ENCODE results near the gene NACC1.

NACC1 gene

DNA sequence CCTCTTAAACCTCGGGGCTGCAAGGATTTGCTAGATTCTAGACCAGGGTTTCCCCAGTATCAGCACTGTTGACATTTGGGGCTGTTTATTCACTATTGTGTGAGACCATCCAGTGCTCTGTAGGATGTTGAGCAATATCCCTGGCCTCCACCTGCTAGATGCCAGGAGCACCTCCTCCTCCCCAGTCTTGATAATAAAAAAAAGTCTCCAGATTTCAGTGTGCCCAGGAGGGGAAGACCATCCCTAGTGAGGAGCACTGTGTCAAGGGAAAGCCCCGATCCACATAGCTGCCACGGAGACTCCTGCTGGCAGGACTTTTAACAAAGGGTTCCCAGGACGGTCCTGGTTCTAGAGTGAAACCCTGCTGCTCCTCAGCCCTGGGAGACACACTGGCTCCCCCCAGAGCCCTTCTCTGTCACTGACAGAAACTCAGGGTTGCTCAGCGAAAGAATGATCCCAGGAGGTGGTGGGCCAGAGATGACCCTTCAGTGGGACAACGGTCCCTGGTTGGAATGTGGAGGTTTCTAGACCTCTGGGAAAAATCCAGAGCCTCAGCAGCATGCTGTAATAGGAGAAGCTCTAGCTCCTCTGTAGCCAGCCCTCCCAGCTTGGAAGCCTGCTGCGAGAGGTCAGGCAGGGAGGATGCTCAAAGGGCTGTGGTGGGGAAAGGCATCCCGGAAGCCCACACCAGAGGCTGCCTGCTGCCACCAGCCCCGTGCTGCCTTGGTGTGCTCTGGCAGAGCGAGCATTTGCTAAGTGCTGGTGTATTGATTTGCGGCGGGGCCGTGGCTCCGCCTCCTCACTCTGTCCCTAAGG lies 35.7 kb upstream of the NACC1 start:
- no peaks in the 10 kb centered on the region for H3K36me3 ChIP-seq (ENCODE audit: insufficient read depth, low read length)
- H3K9ac ChIP-seq (ENCODE audit: low read depth, low read length), result no peak overlapping the region
- H3K4me1 ChIP-seq (ENCODE audit: insufficient read depth, low read length), result peaks cover 25% of the 10 kb centered on the region
- H3K9me3 ChIP-seq (ENCODE audit: control insufficient read depth, insufficient read depth, low read length), result no peaks in the 10 kb centered on the region

DNA sequence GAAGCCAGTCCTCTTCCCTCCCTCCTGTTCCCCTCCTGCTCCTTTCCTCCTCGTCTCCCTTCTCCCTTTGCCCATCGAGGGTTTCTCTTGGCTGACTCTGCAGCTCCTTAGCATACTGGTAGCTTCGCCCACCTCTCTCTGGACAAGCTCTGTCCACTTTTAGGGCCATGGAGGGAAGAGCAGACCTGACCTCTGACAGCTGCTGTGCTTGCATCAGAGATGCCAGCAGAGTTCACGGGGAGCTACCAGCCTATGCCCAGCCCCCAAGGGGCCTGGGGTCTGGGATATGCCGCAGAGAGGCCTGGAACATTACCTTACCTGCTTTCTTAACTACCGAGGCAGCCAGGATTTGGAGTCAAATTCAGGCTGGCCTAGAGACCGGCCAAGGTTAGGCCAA lies 35.1 kb upstream of the NACC1 start:
- Histone ChIP-seq H3K9ac (ENCODE audit: low read depth, low read length) (no peak overlapping the region), H3K4me1 (ENCODE audit: insufficient read depth, low read length) (peaks cover 20% of the 10 kb centered on the region), H3K36me3 (ENCODE audit: insufficient read depth, low read length) (no peaks in the 10 kb centered on the region), H3K9me3 (ENCODE audit: control insufficient read depth, insufficient read depth, low read length) (no peaks in the 10 kb centered on the region)

GRCh38 chr19:13083627-13084026 lies 34.4 kb upstream of the NACC1 start:
- H3K9ac ChIP-seq (ENCODE audit: low read depth, low read length), result no peak overlapping the region

GRCh38 chr19:13085666-13086065 lies 32.4 kb upstream of the NACC1 start:
- Histone ChIP-seq H3K9me3 (ENCODE audit: control insufficient read depth, insufficient read depth, low read length) (no peaks in the 10 kb centered on the region), H3K36me3 (ENCODE audit: insufficient read depth, low read length) (no peaks in the 10 kb centered on the region), H3K4me1 (ENCODE audit: insufficient read depth, low read length) (peaks cover 11% of the 10 kb centered on the region), H3K9ac (ENCODE audit: low read depth, low read length) (no peak overlapping the region)

More at GRCh38 chr19:13083627-13084026, 34.4 kb upstream of the NACC1 start:
- H3K9me3 ChIP-seq (ENCODE audit: control insufficient read depth, insufficient read depth, low read length), result no peaks in the 10 kb centered on the region
- H3K36me3 ChIP-seq (ENCODE audit: insufficient read depth, low read length), result no peaks in the 10 kb centered on the region
- peaks cover 20% of the 10 kb centered on the region for H3K4me1 ChIP-seq (ENCODE audit: insufficient read depth, low read length)

DNA sequence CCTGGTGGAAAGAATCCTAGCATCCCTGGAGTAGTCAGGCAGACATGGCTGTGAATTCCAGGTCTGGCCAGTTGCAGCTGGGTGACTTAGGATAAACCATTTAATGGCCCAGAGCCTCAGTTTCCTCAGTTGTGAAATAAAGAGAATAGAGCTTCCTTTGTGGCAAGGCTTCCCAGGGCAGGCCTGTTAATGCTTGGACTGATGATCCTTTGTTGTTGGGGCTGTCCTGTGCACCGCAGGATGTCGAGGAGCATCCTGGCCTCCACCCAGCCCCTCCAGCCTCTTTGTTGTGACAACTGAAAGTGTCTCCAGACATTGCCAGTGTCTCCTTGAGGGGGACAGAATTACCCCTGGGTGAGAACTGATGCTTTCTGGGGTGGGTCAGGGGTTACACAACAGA lies 31.7 kb upstream of the NACC1 start:
- Histone ChIP-seq H3K9ac (ENCODE audit: low read depth, low read length) (no peak overlapping the region), H3K36me3 (ENCODE audit: insufficient read depth, low read length) (no peaks in the 10 kb centered on the region), H3K4me1 (ENCODE audit: insufficient read depth, low read length) (peaks cover 17% of the 10 kb centered on the region), H3K9me3 (ENCODE audit: control insufficient read depth, insufficient read depth, low read length) (no peaks in the 10 kb centered on the region)

DNA sequence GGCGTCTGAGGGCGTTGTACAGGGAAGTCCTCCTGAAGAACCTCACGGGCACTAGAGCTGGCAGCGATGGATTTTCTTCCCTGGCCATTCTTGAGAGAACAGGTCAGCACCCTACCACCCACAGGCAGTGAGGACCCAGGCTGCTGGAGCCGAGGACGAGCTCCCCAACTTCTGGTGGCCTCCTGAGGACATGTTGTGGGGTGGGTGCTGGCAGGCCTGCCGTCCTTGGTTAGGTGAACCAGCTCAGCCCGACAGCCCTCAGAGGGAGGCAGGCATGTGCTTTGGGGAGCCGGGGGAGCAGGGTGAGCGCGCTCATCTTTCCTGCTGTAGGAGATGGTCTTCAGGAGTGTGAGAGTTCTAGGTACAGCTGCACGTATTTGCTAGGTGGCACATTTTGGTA lies 30.8 kb upstream of the NACC1 start:
- H3K9me3 ChIP-seq (ENCODE audit: control insufficient read depth, insufficient read depth, low read length), result no peaks in the 10 kb centered on the region
- H3K4me1 ChIP-seq (ENCODE audit: insufficient read depth, low read length), result peaks cover 22% of the 10 kb centered on the region
- no peak overlapping the region for H3K9ac ChIP-seq (ENCODE audit: low read depth, low read length)
- no peaks in the 10 kb centered on the region for H3K36me3 ChIP-seq (ENCODE audit: insufficient read depth, low read length)

GRCh38 chr19:13087795-13088537 lies 30.1 kb upstream of the NACC1 start:
- Histone ChIP-seq H3K9me3 (ENCODE audit: control insufficient read depth, insufficient read depth, low read length) (no peaks in the 10 kb centered on the region), H3K4me1 (ENCODE audit: insufficient read depth, low read length) (peaks cover 17% of the 10 kb centered on the region), H3K36me3 (ENCODE audit: insufficient read depth, low read length) (no peaks in the 10 kb centered on the region), H3K9ac (ENCODE audit: low read depth, low read length) (no peak overlapping the region)

GRCh38 chr19:13089139-13089856 lies 28.8 kb upstream of the NACC1 start:
- peaks cover 16% of the 10 kb centered on the region for H3K4me1 ChIP-seq (ENCODE audit: insufficient read depth, low read length)
- no peaks in the 10 kb centered on the region for H3K9me3 ChIP-seq (ENCODE audit: control insufficient read depth, insufficient read depth, low read length)
- no peaks in the 10 kb centered on the region for H3K36me3 ChIP-seq (ENCODE audit: insufficient read depth, low read length)
- H3K9ac ChIP-seq (ENCODE audit: low read depth, low read length), result no peak overlapping the region

- H3K9ac ChIP-seq (ENCODE audit: low read depth, low read length), result no peak overlapping the region
Measured at GRCh38 chr19:13089857-13090507, 28.1 kb upstream of the NACC1 start.

DNA sequence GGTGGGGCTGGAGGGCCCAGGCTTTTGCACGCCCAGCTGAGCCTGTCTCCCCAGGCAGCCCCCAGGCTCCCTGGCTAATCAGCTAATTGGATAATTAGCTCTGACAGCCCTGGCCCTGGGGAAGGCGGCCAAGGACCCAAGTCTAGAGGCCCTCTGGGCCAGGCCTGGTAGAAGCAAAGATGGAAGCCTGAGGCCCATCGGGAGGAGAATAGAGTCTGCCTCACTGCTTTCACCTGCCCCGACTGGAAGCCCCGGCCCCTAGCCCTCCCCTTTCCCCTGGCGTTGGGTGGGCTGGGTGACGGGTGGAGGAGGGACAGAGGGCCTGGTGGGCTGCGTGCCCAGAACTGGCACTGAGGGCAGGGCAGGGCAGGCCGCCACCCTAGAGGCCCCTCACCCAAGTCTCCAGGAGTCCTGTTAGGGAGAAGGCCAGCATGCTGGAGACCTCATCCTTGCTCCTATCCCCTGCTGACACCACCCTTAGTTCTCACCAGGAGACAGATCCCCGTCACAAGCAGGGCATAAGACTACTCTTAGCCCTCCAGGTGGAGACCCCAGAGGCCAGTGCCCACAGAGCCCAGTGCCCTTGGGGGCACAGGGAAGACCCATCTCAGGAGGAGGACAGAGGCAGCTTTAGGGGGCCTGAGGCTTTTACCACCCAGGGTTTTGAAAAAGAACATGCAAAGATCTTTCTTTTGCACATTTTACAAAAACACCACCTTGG lies 27.4 kb upstream of the NACC1 start:
- H3K36me3 ChIP-seq (ENCODE audit: insufficient read depth, low read length), result no peaks in the 10 kb centered on the region
- H3K4me1 ChIP-seq (ENCODE audit: insufficient read depth, low read length), result peaks cover 16% of the 10 kb centered on the region
- no peaks in the 10 kb centered on the region for H3K9me3 ChIP-seq (ENCODE audit: control insufficient read depth, insufficient read depth, low read length)
- no peak overlapping the region for H3K9ac ChIP-seq (ENCODE audit: low read depth, low read length)

More at GRCh38 chr19:13089857-13090507, 28.1 kb upstream of the NACC1 start:
- Histone ChIP-seq H3K4me1 (ENCODE audit: insufficient read depth, low read length) (peaks cover 16% of the 10 kb centered on the region), H3K36me3 (ENCODE audit: insufficient read depth, low read length) (no peaks in the 10 kb centered on the region), H3K9me3 (ENCODE audit: control insufficient read depth, insufficient read depth, low read length) (no peaks in the 10 kb centered on the region)

DNA sequence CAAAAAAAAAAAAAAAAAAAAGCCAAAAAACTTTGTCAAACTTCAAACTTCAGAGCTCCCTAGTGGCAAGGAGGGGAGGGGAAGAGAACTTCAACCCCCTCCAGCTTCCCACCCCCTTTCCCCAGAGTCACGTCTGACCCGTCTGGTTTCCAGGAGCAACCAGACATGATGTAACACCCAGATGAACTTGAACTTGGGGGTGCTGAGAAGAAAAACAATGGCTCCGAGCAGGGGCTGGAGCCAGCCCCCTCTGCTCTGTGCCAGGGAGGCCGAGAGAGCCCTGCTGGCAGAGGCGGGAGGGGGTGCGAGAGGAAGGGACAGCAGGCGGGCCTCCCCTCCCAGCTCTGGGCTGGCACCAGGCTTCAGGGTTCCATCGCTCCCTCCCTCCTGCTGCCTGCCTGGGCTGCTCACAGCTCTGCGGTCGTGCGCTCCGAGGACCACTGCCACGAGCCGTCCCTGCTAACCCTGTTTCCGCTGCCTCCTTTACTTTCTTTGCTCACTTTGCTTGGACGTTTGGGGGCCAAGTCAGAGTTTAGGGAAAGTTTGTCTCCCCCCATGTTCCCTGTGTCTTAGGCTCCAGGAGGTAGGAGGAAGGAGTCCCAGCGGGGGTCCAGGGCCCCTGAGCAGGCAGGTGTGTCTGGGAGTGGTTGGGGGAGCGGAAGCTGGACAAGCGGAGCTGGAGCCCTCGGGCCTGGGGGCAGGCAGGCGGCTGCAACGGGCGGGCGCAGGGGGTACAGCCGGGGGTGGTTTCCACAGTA lies 26.5 kb upstream of the NACC1 start:
- Histone ChIP-seq H3K9me3 (ENCODE audit: control insufficient read depth, insufficient read depth, low read length) (no peaks in the 10 kb centered on the region), H3K36me3 (ENCODE audit: insufficient read depth, low read length) (no peaks in the 10 kb centered on the region), H3K4me1 (ENCODE audit: insufficient read depth, low read length) (peaks cover 16% of the 10 kb centered on the region), H3K9ac (ENCODE audit: low read depth, low read length) (no peak overlapping the region)

DNA sequence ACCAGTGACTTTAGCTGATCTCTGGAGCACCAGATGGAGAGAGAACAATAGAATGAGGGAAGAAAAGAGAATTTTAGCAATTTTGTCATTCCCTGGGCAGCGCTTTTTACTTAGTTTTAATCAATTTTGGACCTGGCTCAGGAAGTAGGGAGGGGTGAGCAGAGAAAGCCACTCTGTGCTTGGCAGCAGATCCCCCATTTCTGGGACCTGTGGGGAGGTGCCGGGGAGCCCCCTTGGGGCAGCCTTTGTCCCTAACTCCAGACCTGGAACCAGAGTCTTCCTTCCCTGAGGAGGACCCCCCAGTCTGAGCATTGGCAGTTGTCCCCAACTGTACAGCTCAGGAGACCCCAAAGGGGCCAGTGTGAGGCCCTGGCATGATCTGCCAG lies 25.9 kb upstream of the NACC1 start:
- Histone ChIP-seq H3K4me1 (ENCODE audit: insufficient read depth, low read length) (peaks cover 19% of the 10 kb centered on the region), H3K9ac (ENCODE audit: low read depth, low read length) (no peak overlapping the region), H3K36me3 (ENCODE audit: insufficient read depth, low read length) (no peaks in the 10 kb centered on the region), H3K9me3 (ENCODE audit: control insufficient read depth, insufficient read depth, low read length) (no peaks in the 10 kb centered on the region)

DNA sequence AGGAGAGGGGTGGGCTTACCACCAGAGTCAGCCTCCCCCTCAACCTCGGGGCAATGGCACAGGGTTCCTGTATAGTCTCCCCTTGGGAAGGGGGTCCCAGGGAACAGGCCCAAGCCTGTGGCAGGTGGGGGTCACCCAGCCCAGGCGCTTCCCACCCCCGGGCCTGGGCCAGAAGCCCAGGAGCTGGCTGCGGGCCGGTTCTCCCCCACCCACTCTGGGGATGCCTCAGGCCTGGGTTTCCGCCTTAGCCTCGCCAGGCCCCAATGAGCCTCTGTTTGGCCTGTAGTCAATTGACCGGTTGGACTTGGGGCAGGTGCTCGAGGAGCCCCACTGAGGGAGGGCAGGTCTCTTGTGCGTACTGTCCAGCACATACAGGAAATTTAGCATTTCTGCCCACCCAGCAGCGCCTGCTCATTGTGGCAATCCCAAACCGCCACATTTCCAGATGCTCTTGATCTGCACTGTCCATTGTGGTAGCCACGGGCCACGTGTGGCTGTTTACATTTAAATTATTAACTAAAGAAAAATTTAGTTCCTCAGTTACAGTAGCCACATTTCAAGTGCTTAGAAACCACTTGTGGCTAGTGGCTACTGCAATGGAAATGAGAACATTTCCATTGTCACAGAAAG lies 25.3 kb upstream of the NACC1 start:
- Histone ChIP-seq H3K9me3 (ENCODE audit: control insufficient read depth, insufficient read depth, low read length) (no peaks in the 10 kb centered on the region), H3K9ac (ENCODE audit: low read depth, low read length) (no peak overlapping the region), H3K36me3 (ENCODE audit: insufficient read depth, low read length) (no peaks in the 10 kb centered on the region), H3K4me1 (ENCODE audit: insufficient read depth, low read length) (peaks cover 20% of the 10 kb centered on the region)
